Muscle of arm (tissue), 12 donors: Measurements from ENCODE around the gene GAPDHS. TPM values are rescaled to one million over a fixed set of nuclear protein-coding genes. Genes with fewer than 3 reads are reported as not detected.

Experiments used
- DNase-seq: peaks from one replicate; pipeline ENCODE4 v3.0.0-alpha.2; 2013
- polyA plus RNA-seq, 12 donors: library from polyadenylated mRNA; unstranded; fragments of 120-200 nt; gene quantifications; one replicate each; pipeline ENCODE4 v1.2.1, GENCODE V29; 2013; ENCODE audit not compliant: insufficient read length in 12 of 12

The GAPDHS gene
- polyA plus RNA-seq, 12 donors, result 0.12 TPM; not detected in 11

- no peak for DNase-seq
Observed at GRCh38 chr19:35556025-35556590, 22.9 kb downstream of the GAPDHS start.

DNA sequence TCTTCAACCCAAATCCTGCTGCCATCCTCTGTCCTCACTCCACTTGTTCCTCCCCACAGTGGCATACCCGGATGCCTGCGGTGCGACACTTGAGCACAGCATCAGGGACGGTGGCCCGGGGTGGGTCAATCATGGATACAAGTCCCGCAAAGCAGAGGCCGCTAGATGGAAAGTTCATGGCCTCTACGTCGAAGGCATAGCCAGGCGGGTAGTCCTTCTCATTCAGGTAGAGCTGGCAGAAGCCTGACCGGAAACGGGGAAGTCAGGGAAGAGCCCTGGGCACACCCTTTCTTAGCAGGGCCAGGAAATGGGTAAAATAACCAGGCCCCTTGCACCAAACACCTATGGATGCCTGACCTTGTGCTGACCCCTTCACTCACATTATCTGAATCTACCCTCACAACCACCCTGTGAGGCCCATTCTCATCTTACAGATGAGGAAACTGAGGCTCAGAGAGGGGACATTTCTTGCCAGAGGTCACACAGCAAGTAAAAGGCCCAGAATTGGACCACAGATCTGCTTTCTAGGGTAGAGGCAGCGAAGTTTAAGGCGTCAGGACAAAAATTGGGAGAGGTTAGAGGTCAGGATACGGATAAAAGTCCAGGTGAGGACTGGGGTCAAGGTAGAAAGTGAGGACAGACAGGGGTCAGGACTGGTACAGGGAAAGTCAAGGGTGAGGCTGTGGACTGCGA, 23.7 kb downstream of the GAPDHS start:
- DNase-seq, result no peak

DNA sequence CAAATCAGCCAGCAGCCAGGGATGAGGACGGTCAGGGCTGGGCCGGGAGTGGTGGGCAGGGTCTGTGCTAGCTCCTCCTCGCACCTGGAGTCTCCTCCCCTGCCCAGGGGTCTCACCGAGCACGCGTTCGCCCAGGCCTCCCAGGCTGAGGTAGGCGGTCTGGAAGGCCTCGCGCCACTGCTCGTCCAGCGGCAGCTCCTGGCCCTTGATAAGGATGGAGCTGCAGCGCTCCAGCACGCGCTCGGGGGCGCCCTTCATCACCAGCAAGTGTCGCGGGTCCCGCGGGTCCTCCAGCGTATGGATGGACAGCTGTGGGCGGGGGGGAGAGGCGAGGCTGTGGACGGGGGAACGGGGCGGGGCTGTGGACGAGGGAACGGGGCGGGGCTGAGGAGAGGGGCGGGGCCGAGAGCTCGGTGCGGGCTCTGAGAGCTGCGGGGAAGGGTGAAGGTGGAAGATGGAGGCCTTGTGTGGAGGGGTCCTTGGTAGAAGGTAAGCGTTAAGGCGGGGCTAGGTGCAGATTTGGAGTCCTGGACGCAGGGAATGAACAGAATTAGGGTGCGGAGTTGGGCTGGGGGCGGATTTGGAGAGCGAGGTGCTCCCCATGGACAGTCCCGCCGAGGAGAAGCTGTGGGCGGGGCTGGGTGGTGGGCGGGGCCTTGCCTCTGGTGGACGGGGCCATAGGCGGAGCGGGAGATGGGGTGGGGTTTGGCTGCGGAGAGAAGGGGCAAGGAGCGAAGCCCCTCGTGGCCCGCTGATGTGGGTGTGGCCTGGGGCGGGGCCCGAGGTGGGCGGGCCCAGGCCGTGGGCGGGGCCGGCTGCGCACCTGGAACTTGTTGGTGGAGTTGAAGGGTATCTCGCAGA, 24.5 kb downstream of the GAPDHS start:
- peak; percentile 16 for DNase-seq

- no peak for DNase-seq
Observed at GRCh38 chr19:35558400-35559280, 25.4 kb downstream of the GAPDHS start.

DNA sequence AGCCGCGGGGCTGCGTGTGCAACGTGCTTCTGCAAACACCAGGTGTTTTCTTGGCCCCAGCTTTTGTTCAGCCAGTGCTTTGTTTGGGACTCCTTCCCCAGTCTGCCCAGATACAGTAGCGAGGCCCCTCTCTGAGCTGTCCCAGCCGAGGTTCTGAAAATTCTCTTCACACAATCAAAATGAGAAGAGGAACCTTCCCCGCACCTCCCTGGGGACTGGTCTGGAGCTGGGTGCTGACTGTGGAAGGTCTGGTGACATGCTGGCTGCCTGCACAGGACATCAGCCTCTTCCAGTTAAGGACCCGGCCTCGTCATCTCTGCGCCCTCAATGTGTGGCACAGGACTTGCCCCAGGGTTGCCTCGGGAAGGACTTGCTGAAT, 26.0 kb downstream of the GAPDHS start:
- DNase-seq, result no peak

- DNase-seq, result no peak
Observed at GRCh38 chr19:35559781-35560180, 26.5 kb downstream of the GAPDHS start.

DNA sequence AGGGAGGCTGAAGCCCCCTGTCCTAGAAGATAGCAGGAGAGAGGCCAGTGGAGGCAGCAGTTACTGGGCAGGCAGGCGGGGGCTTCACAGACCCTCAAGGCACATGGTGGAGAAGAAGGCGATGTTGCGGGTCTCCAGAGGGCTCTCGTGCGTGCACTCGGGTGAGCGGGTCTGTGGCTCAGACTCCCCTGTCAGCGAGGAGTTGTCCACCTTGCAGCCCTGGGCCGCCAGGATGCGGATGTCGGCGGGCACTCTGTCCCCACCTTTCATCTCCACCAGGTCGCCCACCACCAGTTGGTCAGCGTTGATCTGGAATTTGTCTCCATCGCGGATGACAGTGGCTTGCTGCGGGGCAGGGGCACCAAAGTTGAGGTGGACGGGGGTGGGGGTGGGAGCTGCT, 27.0 kb downstream of the GAPDHS start:
- no peak for DNase-seq

- DNase-seq, result no peak
Observed at GRCh38 chr19:35560677-35561076, 27.4 kb downstream of the GAPDHS start.

DNA sequence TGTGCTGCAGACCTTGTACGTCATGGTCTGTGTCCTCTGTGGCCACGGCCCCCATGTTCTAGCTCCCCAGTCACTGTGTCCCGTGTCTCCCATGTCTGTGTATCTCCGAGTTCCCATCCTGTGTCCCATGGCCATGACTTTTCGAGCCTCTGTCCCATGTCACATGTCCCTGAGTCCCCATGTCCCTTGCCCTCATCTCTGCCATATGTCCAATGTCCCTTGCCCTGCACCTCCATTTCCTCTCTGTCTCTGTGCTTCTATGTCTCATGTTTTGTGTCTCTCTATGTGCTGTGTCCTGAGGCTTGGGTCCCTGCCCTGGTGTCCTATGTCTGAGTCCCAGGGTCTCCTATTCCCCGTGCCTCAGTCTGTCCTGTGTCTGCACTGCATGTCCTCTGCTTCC, 28.2 kb downstream of the GAPDHS start:
- DNase-seq, result no peak

- DNase-seq, result no peak
Observed at GRCh38 chr19:35562336-35562735, 29.1 kb downstream of the GAPDHS start.

- DNase-seq, result no peak
Observed at GRCh38 chr19:35562776-35563175, 29.5 kb downstream of the GAPDHS start.

- no peak for DNase-seq
Observed at GRCh38 chr19:35563207-35563829, 30.1 kb downstream of the GAPDHS start, which contains the start of gene ATP4A. Gene ATP4A (minus strand): TSS chr19:35563658. CDS start chr19:35563629, 29 bp downstream.

GRCh38 chr19:35565016-35565856, 32.0 kb downstream of the GAPDHS start:
- DNase-seq, result no peak

DNA sequence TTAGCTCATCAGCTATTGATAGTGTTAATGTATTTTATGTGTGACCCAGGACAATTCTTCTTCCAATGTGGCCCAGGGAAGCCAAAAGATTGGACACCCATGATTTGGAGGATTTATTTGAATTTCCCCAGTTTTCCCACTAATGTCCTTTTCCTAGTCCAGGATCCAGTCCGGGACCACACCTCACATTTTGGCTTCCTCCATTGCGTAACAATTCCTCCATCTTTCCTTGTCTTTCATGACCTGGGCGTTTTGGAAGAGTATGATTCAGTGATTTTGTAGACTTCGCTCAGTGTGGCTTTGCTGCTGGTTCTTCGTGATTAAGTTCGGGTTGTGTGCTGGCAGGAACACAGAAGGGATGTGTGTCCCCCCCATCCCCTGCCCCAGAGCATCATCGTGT, 33.5 kb downstream of the GAPDHS start:
- no peak for DNase-seq

GRCh38 chr19:35569281-35569781, 36.1 kb downstream of the GAPDHS start:
- no peak for DNase-seq

DNA sequence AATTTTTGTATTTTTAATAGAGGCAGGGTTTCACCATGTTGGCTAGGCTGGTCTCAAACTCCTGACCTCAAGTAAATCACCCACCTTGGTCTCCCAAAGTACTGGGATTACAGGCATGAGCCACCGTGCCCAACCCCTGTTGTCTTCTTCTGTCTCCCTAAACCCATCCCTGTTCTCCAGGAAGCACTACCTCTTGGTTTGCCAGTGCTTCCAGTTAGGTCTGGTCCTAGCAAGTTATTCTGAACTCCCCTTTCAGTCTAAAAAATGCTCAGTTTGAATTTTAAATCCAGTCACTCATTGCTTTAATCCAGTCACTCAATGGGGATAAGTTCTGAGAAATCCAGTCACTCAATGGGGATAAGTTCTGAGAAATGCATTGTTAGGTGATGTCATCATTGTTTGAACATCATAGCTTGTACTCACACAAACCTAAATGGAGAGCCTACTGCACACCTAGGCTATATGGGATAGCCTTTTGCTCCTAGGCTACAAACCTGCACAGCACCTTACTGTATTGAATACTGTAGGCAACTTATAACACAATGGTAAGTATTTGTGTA, 38.2 kb downstream of the GAPDHS start:
- DNase-seq, result no peak

DNA sequence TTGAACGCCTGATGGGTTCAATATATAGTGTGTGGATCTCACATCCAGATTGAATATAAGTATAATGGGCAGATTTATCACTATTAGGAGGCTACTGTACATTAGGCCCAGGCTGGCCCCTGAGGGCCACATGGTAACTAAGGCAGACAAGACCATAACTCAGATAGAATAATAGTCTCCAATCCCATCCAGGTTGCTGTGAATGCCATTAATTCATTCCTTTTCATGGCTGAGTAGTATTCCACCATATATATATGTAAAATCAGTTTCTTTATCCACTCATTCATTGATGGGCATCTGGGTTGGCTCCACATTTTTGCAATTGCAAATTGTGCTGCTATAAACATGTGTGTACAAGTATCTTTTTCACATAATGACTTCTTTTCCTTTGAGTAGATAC, 44.7 kb downstream of the GAPDHS start:
- DNase-seq, result no peak

- DNase-seq, result no peak
Observed at GRCh38 chr19:35578707-35579106, 45.5 kb downstream of the GAPDHS start.

- DNase-seq, result no peak
Observed at GRCh38 chr19:35582760-35583159, 49.5 kb downstream of the GAPDHS start.

- no peak for DNase-seq
Observed at GRCh38 chr19:35585848-35586247, 52.6 kb downstream of the GAPDHS start, which contains the start of gene PMIS2. Gene PMIS2 (plus strand): TSS chr19:35586173. CDS start chr19:35586260, 87 bp downstream.
